OCI-LY3 (cell line): ENCODE results near the gene KCNE4.

Experiments used
- H2AFZ ChIP-seq: fragments of 200-600, 300-600 bp; shearing (Covaris generic); 2 replicates; pipeline ENCODE4 v1.6.0; 2014; ENCODE audit warnings: antibody characterized with exemption, low read depth, low read length
- H3K27ac ChIP-seq: fragments of 200-600, 300-600 bp; sonication (generic); 2 replicates; pipeline ENCODE4 v1.5.1; 2014; ENCODE audit warnings: mild to moderate bottlenecking, low read length, moderate library complexity, mixed read lengths
- H3K27me3 ChIP-seq: fragments of 200-600, 300-600 bp; sonication (generic); 2 replicates; pipeline ENCODE4 v1.6.1; 2014; ENCODE audit warnings: low read depth, low read length, mixed read lengths
- H3K36me3 ChIP-seq: fragments of 200-600, 300-600 bp; sonication (generic); replicated peaks from 2 replicates; pipeline ENCODE3; 2014; ENCODE audit warnings: low read depth, low read length, mixed read lengths
- H3K4me1 ChIP-seq: fragments of 300-600, 200-600 bp; sonication (generic); 2 replicates; pipeline ENCODE4 v1.6.1; 2014; ENCODE audit warnings: low read length, mixed read lengths
- H3K4me2 ChIP-seq: fragments of 200-600, 300-600 bp; sonication (generic); 2 replicates; pipeline ENCODE4 v1.6.1; 2014; ENCODE audit warnings: low read length, mixed read lengths
- H3K4me3 ChIP-seq: fragments of 300-600, 200-600 bp; sonication (generic); 2 replicates; pipeline ENCODE4 v1.5.1; 2014; ENCODE audit warnings: antibody characterized with exemption, mild to moderate bottlenecking, low read length, moderate library complexity
- H3K79me2 ChIP-seq: fragments of 300-600, 200-600 bp; shearing (Covaris generic); 2 replicates; pipeline ENCODE4 v1.6.1; 2014; ENCODE audit warnings: mild to moderate bottlenecking, low read length, mixed read lengths
- H3K9ac ChIP-seq: fragments of 300-600, 200-600 bp; shearing (Covaris generic); 2 replicates; pipeline ENCODE4 v1.6.0; 2014; ENCODE audit warnings: mild to moderate bottlenecking, low read length, moderate library complexity
- H3K9me3 ChIP-seq: fragments of 200-600, 300-600 bp; shearing (Covaris generic); 2 replicates; pipeline ENCODE4 v1.6.1; 2014; ENCODE audit warnings: low read length, mixed read lengths; ENCODE audit not compliant: insufficient read depth
- H4K20me1 ChIP-seq: fragments of 200-600, 300-600 bp; sonication (generic); 2 replicates; pipeline ENCODE4 v1.6.1; 2016; ENCODE audit warnings: low read length, mixed read lengths; ENCODE audit not compliant: insufficient read depth
- CTCF ChIP-seq: fragments of 200-600, 300-600 bp; sonication (generic); IDR thresholded peaks from 2 replicates; pipeline ENCODE4 v1.5.1; 2014; ENCODE audit warnings: antibody characterized with exemption, low read length, low read depth
- EZH2phosphoT487 ChIP-seq: fragments of 200-600 bp; shearing (Covaris generic); IDR thresholded peaks from 2 replicates; pipeline ENCODE4 v1.6.1; 2018; ENCODE audit warnings: antibody characterized with exemption, mixed run types, low read depth

Gene KCNE4

DNA sequence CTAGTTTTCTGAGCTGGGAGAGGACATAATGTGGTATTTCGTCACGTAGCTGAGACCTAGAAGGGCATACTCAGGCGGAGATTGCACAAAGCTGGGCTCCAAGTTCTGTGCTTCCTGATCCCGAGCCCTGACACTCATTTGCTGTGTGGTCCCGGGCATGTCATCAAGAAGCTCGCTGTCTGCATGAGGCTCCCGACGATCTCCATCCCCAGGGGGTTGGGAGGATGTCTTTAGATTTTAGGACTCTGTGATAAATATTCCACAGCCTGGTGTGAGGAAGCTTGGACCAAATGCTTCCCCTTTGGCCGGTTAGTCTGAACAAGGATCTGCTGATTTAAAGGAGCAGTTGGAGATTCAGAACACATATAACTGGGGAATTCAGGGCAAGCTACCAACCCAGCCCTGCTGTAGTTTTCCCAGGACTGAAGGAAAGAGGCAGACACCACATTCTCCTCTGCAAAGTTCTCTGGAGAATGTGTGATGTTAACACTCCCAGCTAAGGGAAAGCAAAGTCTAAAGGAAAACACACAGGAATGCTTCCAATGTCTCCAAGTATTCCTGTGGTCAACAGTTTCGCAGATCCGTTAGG is 2.3 kb downstream of the KCNE4 start:
- H3K9ac ChIP-seq, result no peak overlapping the region
- H3K27ac ChIP-seq, result no peak overlapping the region
- H2AFZ ChIP-seq, result no peak overlapping the region
- no peak overlapping the region for H3K4me2 ChIP-seq
- H3K9me3 ChIP-seq, result no peaks in the 10 kb centered on the region
- TF ChIP-seq CTCF, result no peak
- no peak for TF ChIP-seq EZH2phosphoT487
- H3K4me1 ChIP-seq, result no peaks in the 10 kb centered on the region
- no peaks in the 10 kb centered on the region for H3K27me3 ChIP-seq
- no peaks in the 10 kb centered on the region for H3K36me3 ChIP-seq
- no peak overlapping the region for H3K4me3 ChIP-seq
- no peaks in the 10 kb centered on the region for H3K79me2 ChIP-seq
- no peaks in the 10 kb centered on the region for H4K20me1 ChIP-seq

DNA sequence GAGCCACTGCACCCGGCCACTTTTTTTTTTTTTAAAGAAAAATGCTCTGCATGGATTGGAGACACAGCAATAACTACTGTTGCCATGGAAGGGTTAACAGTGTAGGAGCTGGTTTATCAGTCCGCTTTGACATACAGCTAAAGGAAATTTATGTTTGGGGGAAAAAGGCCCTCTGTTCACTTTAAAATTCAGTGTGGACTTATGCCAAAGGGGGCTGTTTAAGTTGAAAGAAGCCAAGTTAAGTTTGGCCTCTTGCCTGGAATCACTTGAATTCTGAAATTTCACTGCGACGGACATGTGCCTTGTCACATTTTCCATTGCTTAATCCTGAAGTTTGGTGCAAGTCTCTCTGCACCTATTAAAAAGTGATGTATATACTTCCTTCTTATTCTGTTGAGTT is 3.1 kb downstream of the KCNE4 start:
- no peak overlapping the region for H3K27ac ChIP-seq
- no peak overlapping the region for H2AFZ ChIP-seq
- H3K36me3 ChIP-seq, result no peaks in the 10 kb centered on the region
- TF ChIP-seq EZH2phosphoT487, result no peak
- TF ChIP-seq CTCF, result no peak
- H4K20me1 ChIP-seq, result no peaks in the 10 kb centered on the region
- H3K9ac ChIP-seq, result no peak overlapping the region
- no peaks in the 10 kb centered on the region for H3K4me1 ChIP-seq
- H3K79me2 ChIP-seq, result no peaks in the 10 kb centered on the region
- no peaks in the 10 kb centered on the region for H3K9me3 ChIP-seq
- no peak overlapping the region for H3K4me2 ChIP-seq
- no peaks in the 10 kb centered on the region for H3K27me3 ChIP-seq
- no peak overlapping the region for H3K4me3 ChIP-seq

DNA sequence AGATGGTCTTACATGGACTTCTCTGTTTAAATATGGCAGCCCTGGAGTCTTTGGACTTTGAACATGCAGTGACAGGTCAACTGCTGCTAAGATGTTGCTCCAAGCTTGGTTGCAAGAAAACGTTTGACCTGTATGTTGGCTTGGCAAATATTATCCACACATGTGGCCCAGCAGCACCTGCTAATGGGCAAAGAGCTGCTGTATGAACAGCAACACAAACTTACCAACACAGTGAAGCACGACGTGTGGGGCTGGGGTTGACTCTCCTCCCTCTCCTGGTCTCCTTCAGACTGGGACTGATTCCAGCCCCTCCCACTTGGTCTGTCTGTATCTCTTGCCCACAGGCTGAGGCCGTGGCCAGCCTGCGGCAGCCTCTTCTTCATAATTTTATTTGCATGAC is 3.8 kb downstream of the KCNE4 start:
- H3K27me3 ChIP-seq, result no peaks in the 10 kb centered on the region
- no peaks in the 10 kb centered on the region for H3K9me3 ChIP-seq
- no peaks in the 10 kb centered on the region for H3K79me2 ChIP-seq
- no peak overlapping the region for H3K4me2 ChIP-seq
- H2AFZ ChIP-seq, result no peak overlapping the region
- no peaks in the 10 kb centered on the region for H3K4me1 ChIP-seq
- no peaks in the 10 kb centered on the region for H4K20me1 ChIP-seq
- no peaks in the 10 kb centered on the region for H3K36me3 ChIP-seq
- H3K9ac ChIP-seq, result no peak overlapping the region
- TF ChIP-seq CTCF (no peak), EZH2phosphoT487 (no peak)
- H3K27ac ChIP-seq, result no peak overlapping the region
- H3K4me3 ChIP-seq, result no peak overlapping the region

GRCh38 chr2:223056701-223057418 is 4.9 kb downstream of the KCNE4 start:
- no peaks in the 10 kb centered on the region for H3K27me3 ChIP-seq
- H2AFZ ChIP-seq, result no peak overlapping the region
- no peak overlapping the region for H3K4me2 ChIP-seq
- H3K9me3 ChIP-seq, result no peaks in the 10 kb centered on the region
- H3K9ac ChIP-seq, result no peak overlapping the region
- TF ChIP-seq CTCF (no peak), EZH2phosphoT487 (no peak)
- H3K36me3 ChIP-seq, result no peaks in the 10 kb centered on the region
- no peaks in the 10 kb centered on the region for H3K4me1 ChIP-seq
- H4K20me1 ChIP-seq, result no peaks in the 10 kb centered on the region
- no peaks in the 10 kb centered on the region for H3K79me2 ChIP-seq
- H3K4me3 ChIP-seq, result no peak overlapping the region
- H3K27ac ChIP-seq, result no peak overlapping the region
